OCI-LY1 (cell line): ENCODE results near the gene SUGCT.
"Not testable (repeated sequence)": the region's sequence is repeated elsewhere in the genome, so short reads cannot be mapped to it uniquely, and the experiment has no call there.

Experiments used
- H2AFZ ChIP-seq: fragments of 200-600 bp; sonication (generic), shearing (Covaris generic); 2 replicates; pipeline ENCODE4 v1.6.0; 2014; ENCODE audit warnings: antibody characterized with exemption, mild to moderate bottlenecking, low read length
- H3F3A ChIP-seq: fragments of 200-600 bp; sonication (generic), shearing (Covaris generic); 2 replicates; pipeline ENCODE4 v1.6.0; 2014; ENCODE audit warnings: mild to moderate bottlenecking, antibody characterized with exemption, low read length, moderate library complexity; ENCODE audit not compliant: insufficient read depth
- H3K27ac ChIP-seq: fragments of 200-600 bp; sonication (generic); 2 replicates; pipeline ENCODE4 v1.5.1; 2014; ENCODE audit warnings: low read length, mixed run types, mild to moderate bottlenecking, low read depth; ENCODE audit not compliant: poor library complexity, severe bottlenecking
- H3K27me3 ChIP-seq: fragments of 200-600 bp; sonication (generic); 2 replicates; pipeline ENCODE4 v1.6.0; 2014; ENCODE audit warnings: antibody characterized with exemption, mild to moderate bottlenecking, low read length, moderate library complexity; ENCODE audit not compliant: insufficient read depth
- H3K36me3 ChIP-seq: fragments of 200-600 bp; sonication (generic); 2 replicates; pipeline ENCODE4 v1.6.1; 2014; ENCODE audit warnings: mild to moderate bottlenecking, antibody characterized with exemption, low read length, moderate library complexity, mixed read lengths; ENCODE audit not compliant: insufficient read depth
- H3K4me1 ChIP-seq: fragments of 200-600 bp; sonication (generic); 2 replicates; pipeline ENCODE4 v1.5.1; 2014; ENCODE audit warnings: mild to moderate bottlenecking, low read length, moderate library complexity; ENCODE audit not compliant: insufficient read depth, severe bottlenecking
- H3K4me2 ChIP-seq: fragments of 200-600 bp; sonication (generic), shearing (Covaris generic); 2 replicates; pipeline ENCODE4 v1.6.1; 2014; ENCODE audit warnings: low read length
- H3K4me3 ChIP-seq: fragments of 200-600 bp; sonication (generic); 2 replicates; pipeline ENCODE4 v1.5.1; 2014; ENCODE audit warnings: low read length, low read depth, mild to moderate bottlenecking, mixed read lengths; ENCODE audit not compliant: poor library complexity, severe bottlenecking
- H3K79me2 ChIP-seq: fragments of 200-600 bp; shearing (Covaris generic); 2 replicates; pipeline ENCODE4 v1.6.1; 2016; ENCODE audit warnings: mixed run types, low read length, mixed read lengths; ENCODE audit not compliant: insufficient read depth
- H3K9ac ChIP-seq: fragments of 200-600 bp; sonication (generic), shearing (Covaris generic); 2 replicates; pipeline ENCODE4 v1.6.1; 2014; ENCODE audit warnings: mild to moderate bottlenecking, low read length, mixed read lengths
- H3K9me2 ChIP-seq: fragments of 200-600 bp; sonication (generic), shearing (Covaris generic); 2 replicates; pipeline ENCODE4 v1.6.1; 2014; ENCODE audit warnings: low read depth, mild to moderate bottlenecking, low read length, mixed read lengths
- H3K9me3 ChIP-seq: fragments of 200-600 bp; shearing (Covaris generic); 2 replicates; pipeline ENCODE4 v1.6.1; 2014; ENCODE audit warnings: low read length, mixed read lengths
- H4K20me1 ChIP-seq: fragments of 200-600 bp; sonication (generic), shearing (Covaris generic); 2 replicates; pipeline ENCODE4 v1.6.0; 2016; ENCODE audit warnings: mild to moderate bottlenecking, low read length; ENCODE audit not compliant: insufficient read depth
- EZH2 ChIP-seq: fragments of 200-600 bp; sonication (generic), shearing (Covaris generic); IDR thresholded peaks from 2 replicates; pipeline ENCODE4 v1.8.0; 2017; ENCODE audit warnings: borderline replicate concordance, mixed run types, mild to moderate bottlenecking, antibody characterized with exemption, low read length, moderate library complexity, mixed read lengths
- TF ChIP-seq, protein P1 (sequence below): fragments of 200-600 bp; sonication (generic), shearing (Covaris generic); IDR thresholded peaks from 2 replicates; pipeline ENCODE4 v1.5.1; 2017; ENCODE audit warnings: mild to moderate bottlenecking, antibody characterized with exemption, low read length, moderate library complexity, mixed read lengths

Gene SUGCT

DNA sequence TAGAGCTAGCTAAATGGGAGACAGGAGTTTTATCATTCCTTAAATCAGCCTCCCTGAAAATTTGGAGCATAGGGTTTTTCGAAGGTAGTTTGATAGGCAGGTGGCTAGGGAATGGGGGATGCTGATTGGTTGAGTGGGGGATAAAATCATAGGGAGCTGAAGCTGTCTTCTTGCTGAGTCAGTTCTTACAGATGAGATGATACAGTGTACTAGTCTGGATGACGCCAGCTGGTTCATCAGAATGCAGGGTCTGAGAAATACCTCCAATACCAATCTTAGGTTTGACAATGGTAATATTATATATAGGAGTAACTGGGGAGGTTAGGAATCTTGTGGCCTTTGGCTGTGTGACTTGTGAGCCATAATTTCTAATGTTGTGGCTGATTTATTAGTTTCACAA, 271.2 kb downstream of the SUGCT start:
- TF ChIP-seq EZH2 = no peak
- TF ChIP-seq, protein P1, sequence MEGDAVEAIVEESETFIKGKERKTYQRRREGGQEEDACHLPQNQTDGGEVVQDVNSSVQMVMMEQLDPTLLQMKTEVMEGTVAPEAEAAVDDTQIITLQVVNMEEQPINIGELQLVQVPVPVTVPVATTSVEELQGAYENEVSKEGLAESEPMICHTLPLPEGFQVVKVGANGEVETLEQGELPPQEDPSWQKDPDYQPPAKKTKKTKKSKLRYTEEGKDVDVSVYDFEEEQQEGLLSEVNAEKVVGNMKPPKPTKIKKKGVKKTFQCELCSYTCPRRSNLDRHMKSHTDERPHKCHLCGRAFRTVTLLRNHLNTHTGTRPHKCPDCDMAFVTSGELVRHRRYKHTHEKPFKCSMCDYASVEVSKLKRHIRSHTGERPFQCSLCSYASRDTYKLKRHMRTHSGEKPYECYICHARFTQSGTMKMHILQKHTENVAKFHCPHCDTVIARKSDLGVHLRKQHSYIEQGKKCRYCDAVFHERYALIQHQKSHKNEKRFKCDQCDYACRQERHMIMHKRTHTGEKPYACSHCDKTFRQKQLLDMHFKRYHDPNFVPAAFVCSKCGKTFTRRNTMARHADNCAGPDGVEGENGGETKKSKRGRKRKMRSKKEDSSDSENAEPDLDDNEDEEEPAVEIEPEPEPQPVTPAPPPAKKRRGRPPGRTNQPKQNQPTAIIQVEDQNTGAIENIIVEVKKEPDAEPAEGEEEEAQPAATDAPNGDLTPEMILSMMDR = no peak
- H3K36me3 ChIP-seq = no peaks in the 10 kb centered on the region
- H3K27me3 ChIP-seq = no peaks in the 10 kb centered on the region
- H2AFZ ChIP-seq = no peak overlapping the region
- H3K27ac ChIP-seq = no peak overlapping the region
- H4K20me1 ChIP-seq = no peaks in the 10 kb centered on the region
- H3K9ac ChIP-seq = no peak overlapping the region
- H3K9me2 ChIP-seq = no peaks in the 10 kb centered on the region
- no peak overlapping the region for H3K4me3 ChIP-seq
- no peaks in the 10 kb centered on the region for H3F3A ChIP-seq
- H3K4me2 ChIP-seq = no peak overlapping the region
- no peaks in the 10 kb centered on the region for H3K9me3 ChIP-seq
- no peaks in the 10 kb centered on the region for H3K79me2 ChIP-seq
- H3K4me1 ChIP-seq = no peaks in the 10 kb centered on the region

- H3K9ac ChIP-seq = no peak overlapping the region
- H3K4me1 ChIP-seq = no peaks in the 10 kb centered on the region
- H3K9me3 ChIP-seq = no peaks in the 10 kb centered on the region
- no peak overlapping the region for H2AFZ ChIP-seq
- no peak overlapping the region for H3K4me2 ChIP-seq
- no peaks in the 10 kb centered on the region for H3K36me3 ChIP-seq
- no peaks in the 10 kb centered on the region for H3K27me3 ChIP-seq
- TF ChIP-seq EZH2 = no peak
- TF ChIP-seq, protein P1 = no peak
- no peak overlapping the region for H3K27ac ChIP-seq
- H3K9me2 ChIP-seq = no peaks in the 10 kb centered on the region
- no peaks in the 10 kb centered on the region for H3F3A ChIP-seq
- no peaks in the 10 kb centered on the region; the same call in 1 of the 2 replicates for H4K20me1 ChIP-seq
- no peaks in the 10 kb centered on the region for H3K79me2 ChIP-seq
- no peak overlapping the region for H3K4me3 ChIP-seq
Measured at GRCh38 chr7:40412323-40412722, 277.5 kb downstream of the SUGCT start.

GRCh38 chr7:40414704-40415103, 279.9 kb downstream of the SUGCT start:
- H3K9me3 ChIP-seq, H3K36me3 ChIP-seq, H3K4me3 ChIP-seq, H3K4me2 ChIP-seq, H3F3A ChIP-seq, H3K9me2 ChIP-seq, H3K27me3 ChIP-seq, H3K27ac ChIP-seq, H3K4me1 ChIP-seq, H3K79me2 ChIP-seq, H3K9ac ChIP-seq, H4K20me1 ChIP-seq, H2AFZ ChIP-seq: not testable (repeated sequence)

DNA sequence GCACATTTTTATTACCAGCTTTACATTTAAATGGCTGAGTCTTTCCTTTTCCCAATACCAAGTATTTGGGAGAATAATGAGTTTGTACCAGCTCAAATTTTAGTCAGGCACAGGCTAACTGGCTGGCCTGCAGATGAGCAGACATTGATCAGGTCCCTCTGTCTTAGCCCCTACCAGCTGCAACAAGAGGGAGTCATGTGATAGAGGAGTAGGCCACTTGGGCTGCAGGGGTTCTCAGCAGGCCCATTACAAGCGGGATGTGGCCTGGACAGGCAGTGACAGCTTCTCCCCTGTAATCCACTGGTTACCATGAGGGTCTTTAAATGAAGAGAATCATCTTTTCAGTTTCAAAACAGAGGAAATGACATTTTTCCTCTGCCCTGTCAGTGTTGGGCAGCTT, 283.6 kb downstream of the SUGCT start:
- H3K9ac ChIP-seq = no peak overlapping the region
- no peaks in the 10 kb centered on the region for H3K79me2 ChIP-seq
- H3K4me1 ChIP-seq = no peaks in the 10 kb centered on the region
- H3K36me3 ChIP-seq = no peaks in the 10 kb centered on the region
- no peak overlapping the region for H2AFZ ChIP-seq
- H3K9me2 ChIP-seq = no peaks in the 10 kb centered on the region
- H3K4me3 ChIP-seq = no peak overlapping the region
- no peak overlapping the region for H3K4me2 ChIP-seq
- H3F3A ChIP-seq = no peaks in the 10 kb centered on the region
- H3K27ac ChIP-seq = no peak overlapping the region
- H4K20me1 ChIP-seq = no peaks in the 10 kb centered on the region
- TF ChIP-seq EZH2 = no peak
- TF ChIP-seq, protein P1 = no peak
- no peaks in the 10 kb centered on the region for H3K9me3 ChIP-seq
- H3K27me3 ChIP-seq = no peaks in the 10 kb centered on the region
